ENCODE data around the gene TMEM200C.

The TMEM200C gene

GRCh38 chr18:5903386-5903785, 8.1 kb upstream of the TMEM200C start:
- TF ChIP-seq, protein P1, sequence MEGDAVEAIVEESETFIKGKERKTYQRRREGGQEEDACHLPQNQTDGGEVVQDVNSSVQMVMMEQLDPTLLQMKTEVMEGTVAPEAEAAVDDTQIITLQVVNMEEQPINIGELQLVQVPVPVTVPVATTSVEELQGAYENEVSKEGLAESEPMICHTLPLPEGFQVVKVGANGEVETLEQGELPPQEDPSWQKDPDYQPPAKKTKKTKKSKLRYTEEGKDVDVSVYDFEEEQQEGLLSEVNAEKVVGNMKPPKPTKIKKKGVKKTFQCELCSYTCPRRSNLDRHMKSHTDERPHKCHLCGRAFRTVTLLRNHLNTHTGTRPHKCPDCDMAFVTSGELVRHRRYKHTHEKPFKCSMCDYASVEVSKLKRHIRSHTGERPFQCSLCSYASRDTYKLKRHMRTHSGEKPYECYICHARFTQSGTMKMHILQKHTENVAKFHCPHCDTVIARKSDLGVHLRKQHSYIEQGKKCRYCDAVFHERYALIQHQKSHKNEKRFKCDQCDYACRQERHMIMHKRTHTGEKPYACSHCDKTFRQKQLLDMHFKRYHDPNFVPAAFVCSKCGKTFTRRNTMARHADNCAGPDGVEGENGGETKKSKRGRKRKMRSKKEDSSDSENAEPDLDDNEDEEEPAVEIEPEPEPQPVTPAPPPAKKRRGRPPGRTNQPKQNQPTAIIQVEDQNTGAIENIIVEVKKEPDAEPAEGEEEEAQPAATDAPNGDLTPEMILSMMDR (IDR thresholded peaks at IDR 0.05; ENCODE audit: low read depth, low read length), result no peak
- no peak for DNase-seq (ENCODE audit: extremely low read depth, low read depth)

- no peak for DNase-seq (ENCODE audit: extremely low read depth, low read depth)
- TF ChIP-seq, protein P1 (IDR thresholded peaks at IDR 0.05; ENCODE audit: low read depth, low read length), result no peak
Observed at GRCh38 chr18:5900262-5900661, 4.9 kb upstream of the TMEM200C start.

DNA sequence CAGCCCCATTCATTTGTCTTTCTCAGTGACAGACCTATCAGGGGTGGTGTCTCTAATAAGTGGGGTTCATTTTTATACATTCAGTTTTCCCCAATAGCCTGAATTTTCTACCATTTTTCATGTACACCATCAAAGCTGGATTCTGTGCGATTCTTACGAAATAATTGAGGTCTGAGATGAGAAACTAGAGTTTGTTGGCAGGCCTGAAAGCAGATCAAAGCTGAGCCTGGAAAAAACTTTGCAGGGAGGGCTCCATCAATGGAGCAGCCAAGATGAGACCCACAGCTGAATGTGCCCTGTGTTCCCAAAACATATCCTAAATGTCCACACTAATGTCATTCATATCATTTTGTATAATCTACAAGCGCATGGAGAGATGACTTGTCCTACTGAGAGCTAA, 4.5 kb upstream of the TMEM200C start:
- TF ChIP-seq, protein P1 (IDR thresholded peaks at IDR 0.05; ENCODE audit: low read depth, low read length), result no peak
- no peak for DNase-seq (ENCODE audit: extremely low read depth, low read depth)

GRCh38 chr18:5895876-5896740, 786 bp upstream of the TMEM200C start:
- no peak for DNase-seq (ENCODE audit: extremely low read depth, low read depth)
- TF ChIP-seq, protein P1 (IDR thresholded peaks at IDR 0.05; ENCODE audit: low read depth, low read length), result no peak

DNA sequence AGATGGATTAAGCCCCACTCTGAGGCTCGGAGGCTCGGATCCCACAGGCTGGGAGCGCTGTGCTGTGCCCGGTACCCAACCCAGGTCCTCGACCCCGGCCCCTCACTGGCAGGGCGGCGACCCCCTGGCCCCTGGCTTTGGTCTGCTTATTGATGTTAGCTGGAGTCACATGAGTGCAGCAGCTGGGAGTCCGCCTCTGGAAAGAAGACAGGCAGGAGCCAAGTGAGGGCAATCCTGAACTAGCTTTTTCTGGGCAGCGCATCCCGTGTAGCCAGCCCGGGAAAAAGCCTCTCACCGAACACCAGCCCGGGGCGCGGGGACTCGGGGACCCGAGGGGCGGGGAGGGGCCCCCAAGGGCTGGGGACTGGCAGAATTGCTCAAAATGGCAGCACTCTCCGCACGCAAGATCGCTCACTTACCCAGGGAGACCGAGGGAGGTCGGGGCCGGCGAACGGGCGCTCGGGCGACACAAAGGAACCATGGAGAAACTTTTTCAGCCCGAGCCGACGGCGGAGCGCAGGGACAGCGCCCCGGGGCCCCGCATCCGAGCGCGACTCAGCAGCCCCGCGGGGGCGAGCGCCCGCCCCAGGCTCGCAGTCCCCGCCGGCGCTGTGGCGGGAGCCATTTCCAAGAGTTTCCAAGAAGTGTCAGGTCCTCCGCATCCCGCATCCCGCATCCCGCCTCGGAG, 567 bp downstream of the TMEM200C start:
- DNase-seq (ENCODE audit: extremely low read depth, low read depth), result no peak
- TF ChIP-seq, protein P1 (IDR thresholded peaks at IDR 0.05; ENCODE audit: low read depth, low read length), result no peak

DNA sequence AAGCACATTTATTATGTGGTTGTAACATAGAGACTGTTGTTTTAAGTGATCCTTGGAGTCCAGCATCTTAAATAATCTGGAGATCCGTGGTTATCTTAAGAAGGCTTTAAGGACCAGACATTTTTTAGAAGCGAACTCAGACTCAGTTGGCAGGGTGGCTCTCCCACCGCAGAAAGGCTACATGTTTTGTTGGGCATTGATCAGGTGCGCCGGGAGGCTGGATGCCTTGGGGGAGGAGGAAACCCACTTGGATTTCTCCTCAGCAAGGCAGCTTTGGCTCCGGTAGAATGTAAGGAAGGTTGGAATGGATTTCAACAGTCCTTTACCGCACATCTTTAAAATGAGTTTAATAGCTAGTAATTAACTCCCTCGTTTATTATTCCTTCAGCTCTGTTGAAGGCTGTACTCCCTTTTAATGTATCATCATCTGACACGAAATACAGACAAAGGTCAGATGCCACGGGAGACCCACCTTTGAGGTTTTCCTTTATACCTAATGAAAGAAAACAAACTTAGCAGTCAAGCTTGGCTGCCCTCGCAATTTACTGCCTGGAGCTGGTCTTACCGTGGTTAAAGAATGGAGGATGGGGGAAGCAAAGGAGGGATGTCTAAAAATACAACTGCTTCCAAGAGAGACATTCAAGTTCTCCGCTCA, 1.2 kb downstream of the TMEM200C start:
- DNase-seq (ENCODE audit: extremely low read depth, low read depth), result no peak
- TF ChIP-seq, protein P1 (IDR thresholded peaks at IDR 0.05; ENCODE audit: low read depth, low read length), result no peak
